Hepatocyte (in vitro differentiated cells): Measurements from ENCODE around the gene C9orf50. TPM values are rescaled to one million over a fixed set of nuclear protein-coding genes. Genes with fewer than 3 reads are reported as not detected.

Experiments used
- DNase-seq: peaks from one replicate; pipeline ENCODE4 v3.0.0-alpha.2; 2016; ENCODE audit warnings: low spot score
- H2AFZ ChIP-seq: fragments of 200-600 bp; sonication (generic); 2 replicates; pipeline ENCODE4 v1.6.0; 2016; ENCODE audit warnings: antibody characterized with exemption, mild to moderate bottlenecking
- H3K27ac ChIP-seq: fragments of 200-600 bp; sonication (generic); 2 replicates; pipeline ENCODE4 v1.5.1; 2016; ENCODE audit warnings: mild to moderate bottlenecking
- H3K27me3 ChIP-seq: fragments of 200-600 bp; sonication (generic); 2 replicates; pipeline ENCODE4 v1.6.1; 2016
- H3K36me3 ChIP-seq: fragments of 200-600 bp; sonication (generic); replicated peaks from 2 replicates; pipeline ENCODE4 v1.5.1; 2016; ENCODE audit warnings: low read depth; ENCODE audit not compliant: insufficient read depth
- H3K4me1 ChIP-seq: fragments of 200-600 bp; sonication (generic); 2 replicates; pipeline ENCODE4 v1.5.1; 2016; ENCODE audit warnings: mild to moderate bottlenecking, moderate library complexity; ENCODE audit not compliant: insufficient read depth
- H3K4me2 ChIP-seq: fragments of 200-600 bp; sonication (generic); 2 replicates; pipeline ENCODE4 v1.6.0; 2016
- H3K4me3 ChIP-seq: fragments of 200-600 bp; sonication (generic); 2 replicates; pipeline ENCODE4 v1.5.1; 2016; ENCODE audit warnings: mild to moderate bottlenecking
- H3K79me2 ChIP-seq: fragments of 200-600 bp; sonication (generic); 2 replicates; pipeline ENCODE4 v1.6.0; 2017; ENCODE audit warnings: mild to moderate bottlenecking
- H3K9me2 ChIP-seq: fragments of 200-600 bp; sonication (generic); replicated peaks from 2 replicates; pipeline ENCODE4 v1.6.0; 2017; ENCODE audit warnings: mild to moderate bottlenecking; ENCODE audit not compliant: insufficient read depth
- H3K9me3 ChIP-seq: fragments of 200-600 bp; sonication (generic); 2 replicates; pipeline ENCODE4 v1.5.1; 2016; ENCODE audit warnings: low read depth, mild to moderate bottlenecking
- H4K20me1 ChIP-seq: fragments of 200-600 bp; sonication (generic); 2 replicates; pipeline ENCODE4 v1.6.0; 2016; ENCODE audit warnings: mild to moderate bottlenecking; ENCODE audit not compliant: insufficient read depth, poor library complexity, severe bottlenecking
- CTCF ChIP-seq: fragments of 200-600 bp; sonication (generic); IDR thresholded peaks from 2 replicates; pipeline ENCODE4 v1.5.1; 2016; ENCODE audit warnings: antibody characterized with exemption, mild to moderate bottlenecking; ENCODE audit not compliant: poor library complexity
- EZH2 ChIP-seq: fragments of 200-600 bp; sonication (generic); IDR thresholded peaks from 2 replicates; pipeline ENCODE4 v1.6.1; 2016; ENCODE audit warnings: antibody characterized with exemption, mild to moderate bottlenecking, borderline replicate concordance
- EZH2phosphoT487 ChIP-seq: fragments of 200-600 bp; sonication (generic); IDR thresholded peaks from one replicate; pipeline ENCODE4 v1.6.1; 2018; ENCODE audit warnings: antibody characterized with exemption, mild to moderate bottlenecking, low read depth, moderate library complexity; ENCODE audit not compliant: unreplicated experiment, severe bottlenecking
- WGBS: methylation state at CpG from one replicate; pipeline ENCODE4 v1.1.6; 2016; ENCODE audit warnings: low lambda C conversion rate; ENCODE audit errors: missing lambda C conversion rate; 5-methylcytosine and 5-hydroxymethylcytosine counted together
- polyA plus RNA-seq: library from polyadenylated mRNA; unstranded; fragments of >200 nt; fragmentation: Nextera tagmentation; extraction: Ambion mirVana; gene quantifications from 2 replicates; pipeline ENCODE4 v1.2.1, GENCODE V29; 2016
- total RNA-seq: library from RNA; depleted of rRNA; stranded (reverse); fragments of >200 nt; gene quantifications from 2 replicates; pipeline ENCODE4 v1.2.3, GENCODE V29; 2014

The C9orf50 gene
- total and polyA plus RNA-seq, 2 experiments from 2014 or later, result not detected

- H3K4me2 ChIP-seq, result no peak overlapping the region
- no peaks in the 10 kb centered on the region for H3K9me3 ChIP-seq
- H3K4me3 ChIP-seq, result no peak overlapping the region
- no peak for TF ChIP-seq EZH2
- TF ChIP-seq CTCF, result no peak
- TF ChIP-seq EZH2phosphoT487, result no peak
- no peak overlapping the region for H3K27ac ChIP-seq
- H3K4me1 ChIP-seq, result peaks cover 20% of the 10 kb centered on the region
- DNase-seq, result no peak
- H3K36me3 ChIP-seq, result no peaks in the 10 kb centered on the region
- no peaks in the 10 kb centered on the region for H3K9me2 ChIP-seq
- no peaks in the 10 kb centered on the region for H4K20me1 ChIP-seq
- H3K27me3 ChIP-seq, result no peaks in the 10 kb centered on the region
- 83% methylated on average over 10 of the region's 10 CpGs for WGBS
- H2AFZ ChIP-seq, result no peak overlapping the region
- H3K79me2 ChIP-seq, result no peaks in the 10 kb centered on the region
These were observed 48.4 kb downstream of the C9orf50 start for GRCh38 chr9:129572517-129572916.

GRCh38 chr9:129572052-129572425 is 48.9 kb downstream of the C9orf50 start:
- Histone ChIP-seq H2AFZ (no peak overlapping the region), H3K27ac (no peak overlapping the region), H3K9me3 (no peaks in the 10 kb centered on the region), H3K4me2 (no peak overlapping the region), H3K36me3 (no peaks in the 10 kb centered on the region), H3K79me2 (no peaks in the 10 kb centered on the region), H4K20me1 (no peaks in the 10 kb centered on the region), H3K4me3 (no peak overlapping the region), H3K4me1 (peaks cover 20% of the 10 kb centered on the region), H3K9me2 (no peaks in the 10 kb centered on the region), H3K27me3 (no peaks in the 10 kb centered on the region)
- TF ChIP-seq EZH2phosphoT487 (no peak), CTCF (no peak), EZH2 (no peak)
- no peak for DNase-seq
- 98% methylated on average over 7 of the region's 7 CpGs for WGBS

GRCh38 chr9:129571298-129572051 is 49.4 kb downstream of the C9orf50 start:
- Histone ChIP-seq H3K4me3 (no peak overlapping the region), H3K27me3 (no peaks in the 10 kb centered on the region), H3K79me2 (no peaks in the 10 kb centered on the region), H2AFZ (no peak overlapping the region), H3K9me2 (no peaks in the 10 kb centered on the region), H3K4me2 (no peak overlapping the region), H3K27ac (peak overlapping the region; percentile 50), H3K4me1 (peaks cover 20% of the 10 kb centered on the region), H3K9me3 (no peaks in the 10 kb centered on the region), H3K36me3 (no peaks in the 10 kb centered on the region), H4K20me1 (no peaks in the 10 kb centered on the region)
- 90% methylated on average over 13 of the region's 13 CpGs for WGBS
- TF ChIP-seq EZH2phosphoT487 (no peak), EZH2 (no peak), CTCF (no peak)
- no peak for DNase-seq
